Omental fat pad (tissue), 4 donors: ENCODE results near the gene DPP4. TPM values are rescaled to one million over a fixed set of nuclear protein-coding genes. Genes with fewer than 3 reads are reported as not detected.

Experiments used
- ATAC-seq: fragments of 150-250 bp; one replicate; pipeline ENCODE4 v1.9.1; 2016; ENCODE audit warnings: mild to moderate bottlenecking, moderate library complexity; ENCODE audit not compliant: low FRiP score
- DNase-seq: peaks from one replicate; pipeline ENCODE4 v3.0.0-alpha.2; 2019; ENCODE audit warnings: low spot score
- total RNA-seq, 4 donors: library from RNA; depleted of rRNA; stranded (reverse); fragments of >200 nt; gene quantifications; one replicate each; pipeline ENCODE4 v1.1.0, GENCODE V29; 2016
- TF ChIP-seq, protein P1 (sequence below), 3 donors: fragments of 450-650 bp; IDR thresholded peaks; one replicate each; pipeline ENCODE4 v1.5.1; 2016 to 2017; ENCODE audit warnings: antibody characterized with exemption in 3 of 3, mild to moderate bottlenecking in 3 of 3, moderate library complexity in 2 of 3

Gene DPP4
- 100 to 1,000 TPM in 1 of 4 donors, 10 to 100 TPM in 3; 11.7 to 105 (median 21.0) TPM for total RNA-seq

DNA sequence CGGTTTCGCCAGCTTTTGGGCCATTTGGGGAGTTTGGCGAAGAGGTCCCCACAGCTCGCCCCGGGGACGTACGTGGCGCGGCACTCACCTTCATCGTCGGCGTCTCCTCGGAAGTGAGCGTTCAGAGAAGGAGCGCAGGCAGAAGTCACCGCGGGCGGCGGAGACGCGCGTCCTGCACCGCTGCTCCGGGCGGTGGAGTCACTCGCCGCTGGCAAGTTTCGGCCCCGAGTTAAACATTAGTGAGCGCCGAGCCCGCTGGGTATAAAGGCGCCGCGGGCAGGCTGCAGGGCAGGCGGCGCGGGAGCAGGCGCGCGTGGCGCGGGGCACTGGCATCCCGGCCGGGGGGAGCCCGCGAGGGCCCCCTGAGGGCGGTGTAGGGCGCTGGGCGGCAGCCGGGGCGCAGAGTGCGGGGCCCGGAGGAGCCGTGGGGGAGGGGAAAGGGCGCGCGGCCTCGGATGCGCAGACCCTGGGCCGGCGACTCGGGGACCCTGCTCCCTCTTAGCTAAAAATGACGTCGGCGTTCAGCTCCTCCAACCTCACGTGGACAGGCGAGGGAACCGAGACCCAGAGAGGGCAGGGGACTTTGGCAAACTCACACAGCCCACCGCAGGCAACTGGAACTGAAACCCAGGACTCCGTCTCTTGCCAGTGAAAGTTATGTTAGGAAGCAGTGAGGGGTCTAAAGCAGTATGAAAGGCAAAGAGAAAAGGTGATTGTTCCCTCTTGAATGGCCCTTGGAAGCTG, at the start of gene DPP4:
Gene DPP4 (minus strand): TSS at position 328 of the 744 bp plus-strand sequence. CDS start 234 bp downstream, at position 94.
- DNase-seq (no peak), ATAC-seq (peak; percentile 43)
- TF ChIP-seq, protein P1, sequence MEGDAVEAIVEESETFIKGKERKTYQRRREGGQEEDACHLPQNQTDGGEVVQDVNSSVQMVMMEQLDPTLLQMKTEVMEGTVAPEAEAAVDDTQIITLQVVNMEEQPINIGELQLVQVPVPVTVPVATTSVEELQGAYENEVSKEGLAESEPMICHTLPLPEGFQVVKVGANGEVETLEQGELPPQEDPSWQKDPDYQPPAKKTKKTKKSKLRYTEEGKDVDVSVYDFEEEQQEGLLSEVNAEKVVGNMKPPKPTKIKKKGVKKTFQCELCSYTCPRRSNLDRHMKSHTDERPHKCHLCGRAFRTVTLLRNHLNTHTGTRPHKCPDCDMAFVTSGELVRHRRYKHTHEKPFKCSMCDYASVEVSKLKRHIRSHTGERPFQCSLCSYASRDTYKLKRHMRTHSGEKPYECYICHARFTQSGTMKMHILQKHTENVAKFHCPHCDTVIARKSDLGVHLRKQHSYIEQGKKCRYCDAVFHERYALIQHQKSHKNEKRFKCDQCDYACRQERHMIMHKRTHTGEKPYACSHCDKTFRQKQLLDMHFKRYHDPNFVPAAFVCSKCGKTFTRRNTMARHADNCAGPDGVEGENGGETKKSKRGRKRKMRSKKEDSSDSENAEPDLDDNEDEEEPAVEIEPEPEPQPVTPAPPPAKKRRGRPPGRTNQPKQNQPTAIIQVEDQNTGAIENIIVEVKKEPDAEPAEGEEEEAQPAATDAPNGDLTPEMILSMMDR (IDR thresholded peaks at IDR 0.05) = no peak

DNA sequence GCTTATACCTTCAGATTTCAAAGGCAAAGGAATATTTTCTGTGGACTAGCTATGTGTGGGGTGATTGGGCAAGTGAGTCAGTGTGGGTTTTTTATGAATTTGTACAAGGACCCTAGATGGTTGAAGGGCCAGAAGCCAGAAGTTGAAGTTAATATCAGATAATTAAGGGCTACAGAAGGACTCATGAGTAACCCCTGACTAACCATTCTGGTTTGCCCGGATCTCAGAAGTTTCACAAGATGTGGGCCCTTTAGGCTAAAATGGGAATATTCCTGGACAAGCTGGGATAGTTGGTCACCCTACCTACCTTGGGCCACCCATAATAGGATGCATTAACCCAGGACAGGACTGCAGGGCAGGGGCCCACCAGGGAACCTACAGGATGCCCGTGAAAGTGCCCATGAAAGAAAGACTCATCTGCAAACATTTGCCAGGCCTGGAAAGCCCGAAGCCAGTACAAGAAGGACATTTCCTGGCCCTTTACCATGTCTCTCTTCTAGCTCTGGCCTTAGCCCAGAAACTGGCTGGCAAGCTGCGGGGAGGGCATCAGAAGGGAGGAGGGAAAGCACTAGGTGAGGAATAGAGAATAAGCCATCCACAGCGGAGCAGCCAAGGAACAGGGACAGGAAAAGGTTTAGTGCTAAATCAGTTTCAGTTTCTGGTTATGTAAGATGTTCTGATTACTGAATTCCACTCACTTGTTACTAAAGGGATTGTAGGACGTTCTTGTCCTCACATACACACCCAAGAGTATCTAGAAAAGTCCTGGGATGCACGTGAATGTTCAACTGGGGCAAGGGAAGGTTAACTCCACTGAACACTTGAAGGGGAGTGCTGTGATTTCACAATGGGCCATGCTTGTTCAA, 44.4 kb upstream of the DPP4 start:
- DNase-seq = no peak
- ATAC-seq = peak; percentile 69
- TF ChIP-seq, protein P1 (IDR thresholded peaks at IDR 0.05) = no peak

DNA sequence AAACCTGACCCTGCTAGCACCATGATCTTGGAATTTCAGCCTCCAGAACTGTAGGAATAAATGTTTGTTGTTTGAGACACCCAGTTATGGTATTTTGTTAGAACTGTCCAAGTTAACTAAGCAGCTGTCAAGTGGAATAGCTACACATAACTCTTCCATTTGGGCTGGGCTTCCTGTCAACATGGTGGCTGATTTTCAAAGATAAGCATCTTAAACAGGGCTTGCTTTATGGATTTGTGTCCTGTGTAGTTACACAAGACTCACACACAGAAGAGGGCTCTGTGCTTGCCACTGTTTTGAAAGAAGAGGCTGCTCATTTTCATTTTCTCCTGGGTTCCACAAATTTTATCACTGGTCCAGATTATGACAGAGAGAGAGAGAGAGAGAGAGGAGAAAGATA, 42.3 kb upstream of the DPP4 start:
- DNase-seq (no peak), ATAC-seq (no peak)
- TF ChIP-seq, protein P1 (IDR thresholded peaks at IDR 0.05) = no peak

DNA sequence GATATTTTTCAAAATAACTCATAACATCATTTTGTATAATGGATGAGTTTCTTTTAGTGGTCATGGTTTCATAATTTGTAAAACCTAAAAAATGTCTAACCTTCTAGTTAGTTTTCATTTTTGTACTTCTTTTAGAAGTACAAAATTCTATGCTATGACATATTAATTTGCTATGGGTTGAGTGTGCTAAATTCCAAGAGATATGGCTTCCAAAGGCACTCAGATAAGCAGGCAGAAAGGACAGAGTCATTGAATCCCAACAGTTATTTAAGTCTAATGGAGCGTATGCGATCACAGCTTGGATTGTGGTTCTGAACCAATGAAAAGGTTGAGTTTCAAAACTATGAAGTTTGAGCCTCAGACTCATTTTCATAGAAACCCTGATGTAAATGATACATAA, 41.1 kb upstream of the DPP4 start:
- no peak for ATAC-seq
- DNase-seq = no peak
- TF ChIP-seq, protein P1 (IDR thresholded peaks at IDR 0.05) = no peak

DNA sequence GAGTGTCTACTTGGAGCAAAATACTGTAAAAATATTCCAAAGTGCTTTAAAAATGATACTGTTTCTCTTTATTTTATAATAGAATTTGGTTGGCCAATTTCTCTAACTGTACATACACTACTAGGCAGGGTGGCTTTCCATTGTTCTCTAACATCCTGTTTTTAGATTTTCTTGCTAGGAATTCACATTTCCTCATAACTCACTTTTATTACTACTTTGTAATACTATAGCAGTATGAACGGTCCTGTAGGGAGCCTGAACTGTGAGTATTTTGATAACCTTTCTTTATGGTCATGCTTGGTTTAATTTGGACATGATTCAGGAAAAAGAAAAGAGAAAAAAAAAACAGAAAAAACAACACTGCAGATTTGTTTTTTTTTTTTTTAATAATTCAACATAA, 40.3 kb upstream of the DPP4 start:
- ATAC-seq (no peak), DNase-seq (no peak)
- TF ChIP-seq, protein P1 (IDR thresholded peaks at IDR 0.05) = no peak

DNA sequence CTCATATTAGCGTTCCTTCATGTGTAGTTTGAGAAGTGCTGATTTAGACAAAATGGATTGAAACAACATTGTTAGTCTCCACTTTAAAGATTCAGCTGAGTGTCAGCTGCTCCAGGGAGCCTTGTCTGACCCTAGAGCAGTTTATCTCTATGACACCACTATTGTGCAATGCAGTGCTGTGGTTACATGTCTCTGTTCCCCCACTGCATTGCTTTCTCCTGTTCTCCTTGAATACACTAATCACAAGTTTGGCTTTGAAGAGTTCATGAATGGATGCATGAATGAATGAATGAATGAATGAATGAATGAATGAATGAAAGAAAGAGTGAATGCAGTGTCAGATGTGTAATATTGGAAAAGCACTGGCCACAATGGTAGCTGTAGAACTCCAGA, 39.8 kb upstream of the DPP4 start:
- TF ChIP-seq, protein P1 (IDR thresholded peaks at IDR 0.05) = no peak
- ATAC-seq = peak; percentile 74
- no peak for DNase-seq
